Mesenchymal stem cell (in vitro differentiated cells and primary cell): ENCODE measurements around the gene WNK4.

ENCODE experiments used
- DNase-seq: peaks from one replicate; pipeline ENCODE4 v3.0.0-alpha.2; 2013
- H2AFZ ChIP-seq: one replicate; pipeline ENCODE4 v1.6.1; 2013; ENCODE audit warnings: low read depth, mild to moderate bottlenecking, control low read depth, inconsistent platforms, low read length, moderate library complexity
- H2AK5ac ChIP-seq: 2 replicates; pipeline ENCODE4 v1.6.1; 2013; ENCODE audit warnings: low read length, moderate library complexity, mild to moderate bottlenecking, inconsistent platforms; ENCODE audit not compliant: severe bottlenecking
- H2BK120ac ChIP-seq: one replicate; pipeline ENCODE4 v1.6.1; 2013; ENCODE audit warnings: low read depth, mild to moderate bottlenecking, inconsistent platforms, low read length, moderate library complexity
- H2BK12ac ChIP-seq, 2 experiments: one replicate each; pipeline ENCODE4 v1.6.1; 2013; ENCODE audit warnings: inconsistent platforms in 2 of 2, low read length in 2 of 2, mild to moderate bottlenecking in 2 of 2, moderate library complexity in 2 of 2, control low read depth in 1 of 2
- H2BK15ac ChIP-seq: one replicate; pipeline ENCODE4 v1.6.1; 2013; ENCODE audit warnings: mild to moderate bottlenecking, low read depth, inconsistent platforms; ENCODE audit not compliant: poor library complexity, severe bottlenecking
- H2BK5ac ChIP-seq: 2 replicates; pipeline ENCODE4 v1.6.1; 2013; ENCODE audit warnings: low read depth, mild to moderate bottlenecking, low read length, control low read depth, inconsistent platforms; ENCODE audit not compliant: poor library complexity, severe bottlenecking
- H3K14ac ChIP-seq, 2 experiments: one replicate each; pipeline ENCODE4 v1.6.1; 2013; ENCODE audit warnings: inconsistent platforms in 2 of 2, low read length in 2 of 2, control low read depth in 1 of 2, mild to moderate bottlenecking in 1 of 2, moderate library complexity in 1 of 2
- H3K18ac ChIP-seq, 2 experiments: one replicate each; pipeline ENCODE4 v1.6.1; 2013; ENCODE audit warnings: inconsistent platforms in 2 of 2, low read length in 2 of 2, control low read depth in 1 of 2, low read depth in 1 of 2, mild to moderate bottlenecking in 1 of 2
- H3K23ac ChIP-seq, 2 experiments: one replicate each; pipeline ENCODE4 v1.6.1; 2013; ENCODE audit warnings: inconsistent platforms in 2 of 2, low read length in 2 of 2, mild to moderate bottlenecking in 2 of 2, moderate library complexity in 2 of 2, control low read depth in 1 of 2
- H3K27ac ChIP-seq: 2 replicates; pipeline ENCODE4 v1.5.1; 2013; ENCODE audit warnings: mild to moderate bottlenecking, moderate library complexity, low read length, control low read depth, inconsistent platforms; ENCODE audit not compliant: poor library complexity, severe bottlenecking
- H3K27me3 ChIP-seq, 2 experiments: 2 replicates each; pipeline versions ENCODE4 v1.6.1 to v1.7.0; 2013; ENCODE audit warnings: low read length in 2 of 2, mild to moderate bottlenecking in 2 of 2, moderate library complexity in 2 of 2, control low read depth in 1 of 2, inconsistent platforms in 1 of 2; ENCODE audit not compliant: control insufficient read depth in 1 of 2, insufficient read depth in 1 of 2
- H3K36me3 ChIP-seq, 2 experiments: 2 replicates each; pipeline versions ENCODE4 v1.6.1 to v1.7.0; 2013; ENCODE audit warnings: low read length in 2 of 2, control low read depth in 1 of 2, inconsistent platforms in 1 of 2, low read depth in 1 of 2, mild to moderate bottlenecking in 1 of 2; ENCODE audit not compliant: insufficient read depth in 2 of 2, control insufficient read depth in 1 of 2
- H3K4ac ChIP-seq, 2 experiments: one replicate each; pipeline ENCODE4 v1.6.1; 2013; ENCODE audit warnings: inconsistent platforms in 2 of 2, low read length in 2 of 2, mild to moderate bottlenecking in 2 of 2, moderate library complexity in 2 of 2, control low read depth in 1 of 2, low read depth in 1 of 2
- H3K4me1 ChIP-seq: 2 replicates; pipeline ENCODE4 v1.6.1; 2013; ENCODE audit warnings: low read depth, low read length, control low read depth; ENCODE audit not compliant: control insufficient read depth, insufficient read depth
- H3K4me2 ChIP-seq: 2 replicates; pipeline ENCODE4 v1.6.1; 2013; ENCODE audit warnings: low read length, mild to moderate bottlenecking, inconsistent platforms; ENCODE audit not compliant: poor library complexity, severe bottlenecking
- H3K4me3 ChIP-seq, 2 experiments: 2 replicates each; pipeline versions ENCODE4 v1.5.1 to v1.7.0; 2013; ENCODE audit warnings: low read length in 2 of 2, mild to moderate bottlenecking in 2 of 2, control low read depth in 1 of 2, low read depth in 1 of 2; ENCODE audit not compliant: insufficient read depth in 1 of 2
- H3K79me1 ChIP-seq: replicated peaks from 2 replicates; pipeline ENCODE4 v1.6.1; 2013; ENCODE audit warnings: mild to moderate bottlenecking, control low read depth, low read length, inconsistent platforms; ENCODE audit not compliant: poor library complexity, severe bottlenecking
- H3K9ac ChIP-seq: 2 replicates; pipeline ENCODE4 v1.7.0; 2013; ENCODE audit warnings: mild to moderate bottlenecking, low read length, moderate library complexity
- H3K9me3 ChIP-seq: 2 replicates; pipeline ENCODE4 v1.7.0; 2013; ENCODE audit warnings: mild to moderate bottlenecking, low read length; ENCODE audit not compliant: control insufficient read depth
- H4K8ac ChIP-seq: one replicate; pipeline ENCODE4 v1.6.1; 2013; ENCODE audit warnings: inconsistent platforms, mild to moderate bottlenecking, low read length, moderate library complexity
- H4K91ac ChIP-seq: one replicate; pipeline ENCODE4 v1.6.1; 2013; ENCODE audit warnings: mild to moderate bottlenecking, low read length, inconsistent platforms
- WGBS: methylation state at CpG from one replicate; pipeline ENCODE4 v1.1.7; 2013; ENCODE audit warnings: mixed read lengths; 5-methylcytosine and 5-hydroxymethylcytosine counted together

The WNK4 gene

DNA sequence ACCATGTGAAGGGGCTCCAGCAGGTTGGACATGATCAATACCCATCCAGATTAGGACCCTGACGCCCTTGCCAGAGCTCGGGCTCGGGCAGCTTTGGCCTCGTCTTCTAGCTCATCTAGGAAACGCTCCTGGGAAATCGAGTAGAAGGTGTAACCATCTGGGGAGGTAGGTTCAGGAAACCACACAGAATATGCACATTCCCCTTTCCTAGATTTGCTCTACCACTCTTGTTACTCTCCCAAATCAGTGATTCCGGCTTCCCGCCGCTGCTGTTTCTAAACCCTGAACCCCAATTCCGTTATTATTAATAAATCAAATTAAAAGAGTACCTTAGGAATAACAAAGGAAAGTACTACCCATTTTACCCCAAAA is 17.6 kb downstream of the WNK4 start:
- Histone ChIP-seq H3K27ac (no peak overlapping the region), H2BK12ac (no peak overlapping the region), H3K79me1 (peaks cover 18% of the 10 kb centered on the region), H3K4me2 (peak overlapping the region; percentile 81), H3K36me3 (peaks cover 15 to 24% of the 10 kb centered on the region in 2 experiments), H2AK5ac (no peak overlapping the region), H3K27me3 (no peaks in the 10 kb centered on the region), H3K18ac (peak overlapping the region in 1 of 2 experiments; percentile 98), H4K8ac (peak overlapping the region; percentile 19), H2BK120ac (no peak overlapping the region), H3K4ac (peak overlapping the region in 1 of 2 experiments; percentile 77), H3K9ac (peak overlapping the region; percentile 96), H2BK5ac (no peak overlapping the region), H3K23ac (no peak overlapping the region), H2BK15ac (no peak overlapping the region), H3K9me3 (no peaks in the 10 kb centered on the region), H3K14ac (no peak overlapping the region), H3K4me1 (peaks cover 19% of the 10 kb centered on the region), H2AFZ (no peak overlapping the region), H3K4me3 (peak overlapping the region; percentile 96 to 99), H4K91ac (no peak overlapping the region)
- 59% methylated on average over 7 of the region's 10 CpGs for WGBS
- DNase-seq = no peak

DNA sequence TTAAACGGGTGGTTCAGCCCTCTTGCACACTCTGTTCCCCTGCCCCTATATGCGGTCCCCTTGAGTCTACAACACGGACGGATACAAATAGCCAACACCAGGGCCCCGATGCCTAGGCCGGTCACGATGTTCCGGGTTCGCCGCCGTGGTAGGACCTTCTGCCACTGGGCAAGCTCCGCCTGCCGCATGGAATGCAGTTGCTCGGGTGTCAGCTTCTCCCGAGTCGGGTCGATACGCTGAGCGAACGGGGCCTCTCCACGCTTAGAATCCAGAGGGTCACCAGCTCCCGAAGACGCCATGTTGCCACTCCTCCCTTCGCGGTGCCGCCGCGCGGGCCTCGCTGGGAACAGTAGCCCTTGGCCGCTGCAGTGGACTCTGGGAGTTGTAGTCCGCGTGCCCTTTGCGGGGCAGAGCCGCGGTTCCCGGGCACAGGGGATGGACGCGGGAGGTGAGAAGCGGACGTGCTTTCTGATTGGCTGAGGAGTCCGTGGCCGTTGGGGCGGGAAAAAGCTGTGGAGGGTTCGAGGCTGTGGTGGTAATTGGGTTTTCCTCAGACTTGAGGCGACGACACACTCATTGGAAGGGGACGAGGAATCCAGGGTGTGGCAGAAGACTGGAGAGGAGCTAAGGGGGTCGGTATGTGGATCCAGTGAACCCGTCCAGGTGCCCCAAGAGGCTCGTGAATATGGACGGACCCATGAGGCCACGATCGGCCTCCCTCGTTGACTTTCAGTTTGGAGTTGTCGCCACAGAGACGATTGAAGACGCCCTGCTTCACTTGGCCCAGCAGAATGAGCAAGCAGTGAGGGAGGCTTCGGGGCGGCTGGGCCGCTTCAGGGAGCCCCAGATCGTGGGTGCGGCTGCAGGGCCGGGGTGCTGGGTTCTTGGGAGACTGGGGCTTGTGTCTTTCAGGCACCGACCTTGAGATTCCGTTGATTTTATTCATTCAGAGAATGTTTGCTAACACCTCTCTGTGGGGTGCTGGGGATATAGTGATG is 18.3 kb downstream of the WNK4 start, which contains the start of the genes CNTD1 and COA3:
CNTD1 (plus strand) TSS at position 479 of the 998 bp plus-strand sequence; CDS start at position 686, 207 bp downstream.
COA3 (minus strand) TSS at position 322 of the 998 bp plus-strand sequence; CDS start at position 299, 23 bp downstream.
- Histone ChIP-seq H3K27ac (peak within 1 kb of the TSS; percentile 46), H4K8ac (peak within 1 kb of the TSS; percentile 89), H2BK15ac (peak within 1 kb of the TSS; percentile 12), H3K23ac (peak within 1 kb of the TSS in 1 of 2 experiments; percentile 23), H2BK12ac (peak within 1 kb of the TSS; percentile 34 to 55), H3K4ac (peak within 1 kb of the TSS; percentile 62 to 77), H3K14ac (peak within 1 kb of the TSS in 1 of 2 experiments; percentile 82), H3K79me1 (peaks cover 18% of the 10 kb centered on the region), H3K4me2 (peak within 1 kb of the TSS; percentile 81), H3K18ac (peak within 1 kb of the TSS; percentile 93 to 98), H3K4me3 (peak within 1 kb of the TSS; percentile 96 to 99), H3K36me3 (peaks cover 15 to 24% of the 10 kb centered on the region in 2 experiments), H2BK120ac (no peak within 1 kb of the TSS), H4K91ac (peak within 1 kb of the TSS; percentile 48), H2BK5ac (peak within 1 kb of the TSS; percentile 66), H3K9ac (peak within 1 kb of the TSS; percentile 96), H3K9me3 (no peaks in the 10 kb centered on the region), H3K4me1 (peaks cover 21% of the 10 kb centered on the region), H2AFZ (peak within 1 kb of the TSS; percentile 83), H2AK5ac (peak within 1 kb of the TSS; percentile 28), H3K27me3 (no peaks in the 10 kb centered on the region)
- peak; percentile 86 for DNase-seq
- 31% methylated on average over 66 of the region's 66 CpGs for WGBS

GRCh38 chr17:42803074-42803883 is 22.9 kb downstream of the WNK4 start:
- Histone ChIP-seq H3K9ac (no peak overlapping the region), H3K14ac (no peak overlapping the region), H3K36me3 (peaks cover 0 to 1% of the 10 kb centered on the region in 2 experiments), H3K4me2 (peak overlapping the region; percentile 30), H3K27ac (peak overlapping the region; percentile 40), H3K4me1 (peaks cover 7% of the 10 kb centered on the region), H3K4me3 (no peak overlapping the region), H3K9me3 (no peaks in the 10 kb centered on the region), H2BK120ac (no peak overlapping the region), H2BK15ac (no peak overlapping the region), H3K18ac (no peak overlapping the region), H2AFZ (no peak overlapping the region), H4K8ac (no peak overlapping the region), H3K27me3 (no peaks in the 10 kb centered on the region), H2AK5ac (no peak overlapping the region), H3K4ac (no peak overlapping the region), H2BK5ac (no peak overlapping the region), H4K91ac (no peak overlapping the region), H3K23ac (no peak overlapping the region), H2BK12ac (no peak overlapping the region), H3K79me1 (peaks cover 2% of the 10 kb centered on the region)
- 100% methylated on average over 1 of the region's 2 CpGs for WGBS
- DNase-seq = peak; percentile 22
